ENCODE results near the gene RAPGEF2.

Gene RAPGEF2

GRCh38 chr4:159382856-159383561, 280.1 kb downstream of the RAPGEF2 start:
- no peak for DNase-seq

- DNase-seq, result no peak
Observed at GRCh38 chr4:159383562-159383931, 280.7 kb downstream of the RAPGEF2 start.

- DNase-seq, result no peak
Observed at GRCh38 chr4:159384017-159384416, 281.1 kb downstream of the RAPGEF2 start.

DNA sequence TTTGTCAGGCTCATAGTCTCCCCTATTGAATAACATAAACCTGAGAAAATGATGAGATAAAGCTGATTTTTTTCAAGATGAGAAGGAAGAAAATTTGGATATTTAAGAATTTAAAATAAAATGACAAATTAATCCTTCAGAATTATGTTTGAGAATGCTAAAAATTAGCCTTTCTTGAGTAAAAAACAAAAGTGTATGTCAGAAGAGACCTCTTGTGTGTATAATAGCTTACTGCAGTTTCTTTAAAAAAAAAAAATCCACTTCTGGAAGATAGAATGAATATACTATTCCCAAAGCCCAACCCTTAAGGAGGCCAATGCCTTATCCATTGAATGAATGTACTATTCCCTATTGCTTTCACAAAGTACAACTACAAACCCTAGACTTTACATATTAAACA, 281.8 kb downstream of the RAPGEF2 start:
- DNase-seq, result no peak

- DNase-seq, result no peak
Observed at GRCh38 chr4:159386620-159387019, 283.7 kb downstream of the RAPGEF2 start.

- no peak for DNase-seq
Observed at GRCh38 chr4:159389756-159390155, 286.9 kb downstream of the RAPGEF2 start.

DNA sequence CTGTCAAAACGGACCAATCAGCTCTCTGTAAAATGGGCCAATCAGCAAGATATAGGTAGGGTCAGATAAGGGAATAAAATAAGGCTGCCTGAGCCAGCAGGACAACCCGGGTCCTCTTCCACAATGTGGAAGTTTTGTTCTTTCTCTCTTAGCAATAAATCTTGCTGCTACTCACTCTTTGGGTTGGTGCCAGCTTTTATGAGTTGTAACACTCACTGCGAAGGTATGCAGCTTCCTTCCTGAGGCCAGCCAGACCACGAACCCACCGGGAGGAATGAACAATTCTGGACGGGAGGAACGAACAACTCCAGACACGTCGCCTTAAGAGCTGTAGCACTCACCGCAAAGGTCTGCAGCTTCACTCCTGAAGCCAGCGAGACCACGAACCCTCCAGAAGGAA, 287.8 kb downstream of the RAPGEF2 start:
- DNase-seq, result peak; percentile 65

DNA sequence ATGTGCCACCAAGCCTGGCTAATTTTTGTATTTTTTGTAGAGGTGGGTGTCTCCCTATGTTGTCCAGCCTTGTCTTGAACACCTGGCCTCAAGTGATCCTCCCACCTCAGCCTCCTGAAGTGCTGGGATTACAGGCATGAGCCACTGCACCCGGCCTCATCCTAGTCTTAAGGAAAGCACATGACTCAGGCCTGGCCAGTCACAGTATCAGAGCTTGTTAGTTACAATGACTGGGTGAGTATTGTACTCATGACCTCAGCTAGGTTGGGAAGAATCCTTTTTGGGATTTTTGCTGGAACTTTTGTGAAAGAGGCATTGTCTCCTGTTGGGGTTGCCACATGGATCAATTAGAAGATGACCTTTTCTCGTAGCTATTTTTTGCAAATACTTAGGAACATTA, 292.8 kb downstream of the RAPGEF2 start:
- DNase-seq, result no peak

DNA sequence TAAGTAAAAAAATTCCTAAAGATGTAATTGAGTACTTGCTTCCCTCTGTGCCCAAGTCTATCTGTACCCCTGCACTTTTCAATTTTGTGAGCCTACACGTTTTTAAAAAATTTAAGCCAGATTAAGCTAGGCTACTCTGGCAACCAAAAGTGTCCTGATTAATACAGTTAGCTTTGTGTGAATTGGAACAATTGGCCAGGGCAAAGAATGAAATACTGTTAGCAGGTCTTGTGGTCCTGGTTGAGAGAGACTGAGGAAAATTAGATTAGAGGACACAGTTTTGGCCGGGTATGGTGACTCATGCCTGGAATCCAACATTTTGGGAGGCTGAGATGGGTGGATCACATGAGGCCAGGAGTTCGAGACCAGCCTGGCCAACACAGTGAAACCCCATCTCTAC, 293.3 kb downstream of the RAPGEF2 start:
- DNase-seq, result no peak

GRCh38 chr4:159398236-159398638, 295.4 kb downstream of the RAPGEF2 start:
- DNase-seq, result no peak

GRCh38 chr4:159400558-159401225, 297.8 kb downstream of the RAPGEF2 start:
- no peak for DNase-seq

DNA sequence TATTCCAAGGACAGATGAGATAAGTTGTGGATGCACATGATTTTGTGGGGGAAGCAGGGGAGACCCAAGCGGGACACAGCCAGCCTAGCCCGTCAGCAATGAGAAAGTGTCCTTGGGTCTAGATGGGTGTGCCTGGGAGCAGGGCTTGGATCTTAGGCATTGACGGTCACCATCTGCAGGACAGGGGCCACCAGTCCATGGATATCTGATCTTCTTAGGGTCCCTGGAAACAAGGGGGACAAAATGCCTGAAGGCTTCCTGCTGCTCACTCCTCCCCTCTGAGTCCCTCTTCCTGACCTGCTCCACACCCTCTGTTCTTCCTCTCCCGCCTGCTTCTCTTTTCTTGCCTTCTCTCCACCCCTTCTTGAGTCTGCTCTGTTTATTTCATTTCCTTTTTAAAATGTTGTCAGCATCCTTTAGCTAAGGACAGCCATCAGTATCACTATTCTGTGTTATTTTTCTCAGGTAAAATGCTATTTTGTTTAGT, 298.4 kb downstream of the RAPGEF2 start:
- DNase-seq, result no peak

DNA sequence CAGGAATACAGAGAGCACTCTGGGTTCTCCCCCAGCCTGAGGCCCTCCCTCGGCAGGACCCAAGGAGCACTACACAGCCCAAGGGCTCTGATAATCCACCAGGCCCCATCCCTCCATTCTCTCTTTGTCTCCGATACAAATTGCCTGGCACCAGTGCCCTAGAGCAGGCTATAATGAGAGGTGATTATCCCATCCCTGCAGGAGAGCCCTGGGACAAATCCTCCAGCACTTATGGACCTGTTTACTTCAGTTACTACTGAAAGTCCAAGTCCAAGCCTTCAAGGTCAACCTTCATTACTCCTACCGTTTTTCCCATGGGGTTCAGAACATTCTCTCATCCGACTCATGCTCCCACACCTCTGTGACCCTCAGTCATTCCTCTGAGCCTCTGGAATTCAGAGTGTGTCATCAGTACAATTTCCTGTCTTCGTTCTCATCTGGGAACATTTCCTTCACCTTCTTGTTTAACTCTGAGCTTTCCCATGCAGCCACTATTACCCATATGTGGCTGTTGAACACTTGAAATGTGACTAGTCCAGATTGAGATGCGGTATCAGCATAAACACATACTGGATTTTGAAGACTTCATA, 299.0 kb downstream of the RAPGEF2 start:
- DNase-seq, result no peak

Data from T1000 (cell line).